Activated CD4-positive, alpha-beta memory T cell treated with anti-CD3 and anti-CD28 coated beads for 36 hours (primary cell): ENCODE data around the gene CHD3. TPM values are rescaled to one million over a fixed set of nuclear protein-coding genes. Genes with fewer than 3 reads are reported as not detected.

Source experiments
- CTCF ChIA-PET: fragments of 350-600 bp; sonication (Branson Sonifier 250); formaldehyde crosslinking; loops from one replicate; lab custom pipeline; 2021; ENCODE audit warnings: antibody characterized with exemption, inconsistent platforms; lab: Charles Lee
- POLR2A ChIA-PET: fragments of 350-600 bp; sonication (Branson Sonifier 250); formaldehyde crosslinking; loops from one replicate; lab custom pipeline; 2021; ENCODE audit warnings: antibody characterized with exemption; lab: Charles Lee
- DNase-seq: peaks from one replicate; pipeline ENCODE4 v3.0.0-alpha.2; 2020
- H3K27ac Mint-ChIP-seq: one replicate; pipeline ENCODE4 v1.8.0; 2021; ENCODE audit warnings: mixed read lengths
- H3K27me3 Mint-ChIP-seq: one replicate; pipeline ENCODE4 v1.8.0; 2021; ENCODE audit warnings: mixed read lengths
- H3K36me3 Mint-ChIP-seq: one replicate; pipeline ENCODE4 v1.8.0; 2021; ENCODE audit warnings: mixed read lengths
- H3K4me1 Mint-ChIP-seq: one replicate; pipeline ENCODE4 v1.8.0; 2021; ENCODE audit warnings: low read depth, mixed read lengths
- H3K4me3 Mint-ChIP-seq: one replicate; pipeline ENCODE4 v1.8.0; 2021; ENCODE audit warnings: mild to moderate bottlenecking, mixed read lengths
- H3K9me3 Mint-ChIP-seq: one replicate; pipeline ENCODE4 v1.8.0; 2021; ENCODE audit warnings: mixed read lengths
- intact Hi-C: fragments of 100-400 bp; cut with micrococcal nuclease; formaldehyde crosslinking; loops from one replicate; pipeline ENCODE4 v1.15.1; 2023
- total RNA-seq, 2 experiments: library from RNA; stranded (reverse); gene quantifications; one replicate each; pipeline ENCODE4 v1.2.3, GENCODE V29; 2021

The CHD3 gene
- total RNA-seq, 2 experiments from 2014 or later, result 120 to 133 TPM

DNA sequence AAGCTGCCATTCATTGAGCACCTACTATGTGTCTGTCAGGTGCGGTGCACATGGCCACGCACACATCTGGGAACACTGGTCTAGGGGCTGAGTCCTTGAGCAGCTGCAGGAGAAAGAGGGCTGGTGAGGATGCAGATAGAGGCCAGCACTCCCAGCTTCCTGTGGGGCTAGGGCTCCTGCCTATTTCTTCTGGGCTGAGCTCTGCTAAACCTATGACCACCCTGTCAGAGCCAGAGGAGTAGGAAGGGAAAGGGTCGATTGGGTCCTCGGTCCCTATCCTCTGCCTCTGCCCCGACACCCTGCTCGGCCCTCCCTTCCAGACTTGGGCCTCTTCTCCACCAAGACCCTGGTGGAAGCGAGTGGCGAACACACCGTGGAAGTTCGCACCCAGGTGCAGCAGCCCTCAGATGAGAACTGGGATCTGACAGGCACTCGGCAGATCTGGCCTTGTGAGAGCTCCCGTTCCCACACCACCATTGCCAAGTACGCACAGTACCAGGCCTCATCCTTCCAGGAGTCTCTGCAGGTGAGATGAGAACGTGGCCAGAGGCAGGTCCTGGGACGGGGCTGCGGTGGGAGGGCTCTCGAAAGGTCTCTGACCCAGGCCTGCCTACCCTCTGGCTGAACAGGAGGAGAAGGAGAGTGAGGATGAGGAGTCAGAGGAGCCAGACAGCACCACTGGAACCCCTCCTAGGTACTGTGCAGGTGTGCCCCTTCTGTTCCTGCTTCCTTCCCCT is 37.7 kb upstream of the CHD3 start:
- ChIA-PET POLR2A (interaction anchor here (1.3 to 1.7 kb wide), 2 partner anchors 9 to 16 kb away, joined by 4 to 11 read pairs; no protein-coding TSS in a partner anchor), CTCF (interaction anchor here (0.6 to 3.2 kb wide), 13 partner anchors 10 to 223 kb away, joined by 3 to 49 read pairs (median 4); partner anchors contain the start of gene KDM6B)
- Mint-ChIP-seq H3K9me3 (no peaks in the 10 kb centered on the region), H3K36me3 (peaks cover 48% of the 10 kb centered on the region), H3K4me3 (peak overlapping the region; percentile 66), H3K27me3 (no peaks in the 10 kb centered on the region), H3K27ac (peak overlapping the region; percentile 54), H3K4me1 (peaks cover 59% of the 10 kb centered on the region)
- intact Hi-C loops, result loop anchor here (1.0 to 10.0 kb wide), 4 partner anchors 9 to 106 kb away; no protein-coding TSS in a partner anchor
- no peak for DNase-seq

DNA sequence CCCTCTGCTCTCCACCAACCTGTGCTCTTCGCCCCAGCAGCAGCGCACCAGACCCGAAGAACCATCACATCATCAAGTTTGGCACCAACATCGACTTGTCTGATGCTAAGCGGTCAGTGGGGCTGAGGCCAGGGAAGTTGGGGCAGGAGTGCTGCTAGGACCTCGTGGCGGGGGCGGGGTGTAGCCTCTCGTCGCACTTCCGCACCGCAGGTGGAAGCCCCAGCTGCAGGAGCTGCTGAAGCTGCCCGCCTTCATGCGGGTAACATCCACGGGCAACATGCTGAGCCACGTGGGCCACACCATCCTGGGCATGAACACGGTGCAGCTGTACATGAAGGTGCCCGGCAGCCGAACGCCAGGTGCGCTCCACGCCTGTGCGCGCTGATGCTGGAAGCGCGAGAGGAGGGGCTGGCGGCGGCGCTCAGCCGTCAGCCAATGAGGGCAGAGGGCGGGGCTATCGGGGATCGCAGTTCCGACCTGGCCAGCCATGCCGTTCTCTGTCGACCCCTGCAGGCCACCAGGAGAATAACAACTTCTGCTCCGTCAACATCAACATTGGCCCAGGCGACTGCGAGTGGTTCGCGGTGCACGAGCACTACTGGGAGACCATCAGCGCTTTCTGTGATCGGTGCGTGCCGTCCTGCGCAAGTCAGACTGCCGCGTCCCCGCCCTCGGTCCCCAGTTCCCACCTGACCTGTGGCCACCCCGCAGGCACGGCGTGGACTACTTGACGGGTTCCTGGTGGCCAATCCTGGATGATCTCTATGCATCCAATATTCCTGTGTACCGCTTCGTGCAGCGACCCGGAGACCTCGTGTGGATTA is 36.9 kb upstream of the CHD3 start:
- Mint-ChIP-seq H3K9me3 (no peaks in the 10 kb centered on the region), H3K27me3 (no peaks in the 10 kb centered on the region), H3K27ac (peak overlapping the region; percentile 49), H3K4me3 (peak overlapping the region; percentile 66), H3K4me1 (peaks cover 56% of the 10 kb centered on the region), H3K36me3 (peaks cover 45% of the 10 kb centered on the region)
- ChIA-PET CTCF (interaction anchor here (0.6 to 3.2 kb wide), 11 partner anchors 11 to 222 kb away, joined by 3 to 49 read pairs (median 4); partner anchors contain the start of gene KDM6B), POLR2A (interaction anchor here (1.7 kb wide), 1 partner anchor 16 kb away, joined by 11 read pairs; no protein-coding TSS in a partner anchor)
- peak; percentile 95 for DNase-seq
- intact Hi-C loops, result loop anchor here (1.0 to 10.0 kb wide), 4 partner anchors 9 to 107 kb away; no protein-coding TSS in a partner anchor

DNA sequence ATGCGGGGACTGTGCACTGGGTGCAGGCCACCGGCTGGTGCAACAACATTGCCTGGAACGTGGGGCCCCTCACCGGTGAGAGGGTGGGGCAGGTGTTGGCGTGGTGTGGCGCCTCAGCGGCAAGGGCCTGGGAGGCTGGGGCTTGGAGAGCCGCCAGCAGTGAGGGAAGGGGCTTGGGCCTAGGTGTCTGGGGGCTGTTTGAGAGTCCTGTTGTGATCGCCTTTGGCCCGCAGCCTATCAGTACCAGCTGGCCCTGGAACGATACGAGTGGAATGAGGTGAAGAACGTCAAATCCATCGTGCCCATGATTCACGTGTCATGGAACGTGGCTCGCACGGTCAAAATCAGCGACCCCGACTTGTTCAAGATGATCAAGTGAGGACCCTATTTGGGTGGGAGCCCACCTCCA is 36.3 kb upstream of the CHD3 start:
- peak overlapping the region; percentile 51 for H3K27ac Mint-ChIP-seq
- POLR2A ChIA-PET, result interaction anchor here (1.6 kb wide), 1 partner anchor 9 kb away, joined by 3 read pairs; no protein-coding TSS in a partner anchor

DNA sequence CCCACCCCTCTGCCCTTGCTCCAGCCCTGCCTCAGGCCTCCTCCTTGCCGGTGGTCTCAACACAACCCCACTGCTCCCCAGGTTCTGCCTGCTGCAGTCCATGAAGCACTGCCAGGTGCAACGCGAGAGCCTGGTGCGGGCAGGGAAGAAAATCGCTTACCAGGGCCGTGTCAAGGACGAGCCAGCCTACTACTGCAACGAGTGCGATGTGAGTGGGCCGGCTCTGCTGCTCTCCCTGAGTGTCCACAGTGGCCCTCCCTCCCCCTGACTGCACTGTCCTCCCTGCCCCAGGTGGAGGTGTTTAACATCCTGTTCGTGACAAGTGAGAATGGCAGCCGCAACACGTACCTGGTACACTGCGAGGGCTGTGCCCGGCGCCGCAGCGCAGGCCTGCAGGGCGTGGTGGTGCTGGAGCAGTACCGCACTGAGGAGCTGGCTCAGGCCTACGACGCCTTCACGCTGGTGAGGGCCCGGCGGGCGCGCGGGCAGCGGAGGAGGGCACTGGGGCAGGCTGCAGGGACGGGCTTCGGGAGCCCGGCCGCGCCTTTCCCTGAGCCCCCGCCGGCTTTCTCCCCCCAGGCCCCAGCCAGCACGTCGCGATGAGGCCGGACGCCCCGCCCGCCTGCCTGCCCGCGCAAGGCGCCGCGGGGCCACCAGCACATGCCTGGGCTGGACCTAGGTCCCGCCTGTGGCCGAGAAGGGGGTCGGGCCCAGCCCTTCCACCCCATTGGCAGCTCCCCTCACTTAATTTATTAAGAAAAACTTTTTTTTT is 35.5 kb upstream of the CHD3 start:
- Mint-ChIP-seq H3K27ac (no peak overlapping the region), H3K4me1 (peaks cover 52% of the 10 kb centered on the region), H3K4me3 (no peak overlapping the region), H3K36me3 (peaks cover 40% of the 10 kb centered on the region), H3K9me3 (no peaks in the 10 kb centered on the region), H3K27me3 (no peaks in the 10 kb centered on the region)
- no peak for DNase-seq
- POLR2A ChIA-PET, result interaction anchor here (0.6 to 1.6 kb wide), 3 partner anchors 10 to 407 kb away, joined by 3 to 4 read pairs (median 3); no protein-coding TSS in a partner anchor
- intact Hi-C loops, result loop anchor here (10.0 kb wide), 1 partner anchor 108 kb away; no protein-coding TSS in a partner anchor
- CTCF ChIA-PET, result interaction anchor here (1.4 kb wide), 1 partner anchor 18 kb away, joined by 4 read pairs; no protein-coding TSS in a partner anchor

More for the DNA sequence above, 36.3 kb upstream of the CHD3 start:
- Mint-ChIP-seq H3K4me3 (no peak overlapping the region), H3K36me3 (peaks cover 40% of the 10 kb centered on the region), H3K9me3 (no peaks in the 10 kb centered on the region), H3K27me3 (no peaks in the 10 kb centered on the region), H3K4me1 (peaks cover 53% of the 10 kb centered on the region)
- CTCF ChIA-PET, result interaction anchor here (1.3 to 3.2 kb wide), 3 partner anchors 15 to 19 kb away, joined by 3 to 49 read pairs (median 4); partner anchors contain the start of gene KDM6B
- intact Hi-C loops, result loop anchor here (10.0 kb wide), 1 partner anchor 107 kb away; no protein-coding TSS in a partner anchor
- no peak for DNase-seq

DNA sequence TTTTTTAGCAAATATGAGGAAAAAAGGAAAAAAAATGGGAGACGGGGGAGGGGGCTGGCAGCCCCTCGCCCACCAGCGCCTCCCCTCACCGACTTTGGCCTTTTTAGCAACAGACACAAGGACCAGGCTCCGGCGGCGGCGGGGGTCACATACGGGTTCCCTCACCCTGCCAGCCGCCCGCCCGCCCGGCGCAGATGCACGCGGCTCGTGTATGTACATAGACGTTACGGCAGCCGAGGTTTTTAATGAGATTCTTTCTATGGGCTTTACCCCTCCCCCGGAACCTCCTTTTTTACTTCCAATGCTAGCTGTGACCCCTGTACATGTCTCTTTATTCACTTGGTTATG is 34.9 kb upstream of the CHD3 start:
- H3K27ac Mint-ChIP-seq, result no peak overlapping the region
- no peak for DNase-seq
- intact Hi-C loops, result loop anchor here (10.0 kb wide), 1 partner anchor 109 kb away; no protein-coding TSS in a partner anchor

DNA sequence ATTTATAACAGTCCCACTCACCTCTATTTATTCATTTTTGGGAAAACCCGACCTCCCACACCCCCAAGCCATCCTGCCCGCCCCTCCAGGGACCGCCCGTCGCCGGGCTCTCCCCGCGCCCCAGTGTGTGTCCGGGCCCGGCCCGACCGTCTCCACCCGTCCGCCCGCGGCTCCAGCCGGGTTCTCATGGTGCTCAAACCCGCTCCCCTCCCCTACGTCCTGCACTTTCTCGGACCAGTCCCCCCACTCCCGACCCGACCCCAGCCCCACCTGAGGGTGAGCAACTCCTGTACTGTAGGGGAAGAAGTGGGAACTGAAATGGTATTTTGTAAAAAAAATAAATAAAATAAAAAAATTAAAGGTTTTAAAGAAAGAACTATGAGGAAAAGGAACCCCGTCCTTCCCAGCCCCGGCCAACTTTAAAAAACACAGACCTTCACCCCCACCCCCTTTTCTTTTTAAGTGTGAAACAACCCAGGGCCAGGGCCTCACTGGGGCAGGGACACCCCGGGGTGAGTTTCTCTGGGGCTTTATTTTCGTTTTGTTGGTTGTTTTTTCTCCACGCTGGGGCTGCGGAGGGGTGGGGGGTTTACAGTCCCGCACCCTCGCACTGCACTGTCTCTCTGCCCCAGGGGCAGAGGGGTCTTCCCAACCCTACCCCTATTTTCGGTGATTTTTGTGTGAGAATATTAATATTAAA is 34.4 kb upstream of the CHD3 start:
- Mint-ChIP-seq H3K36me3 (peaks cover 35% of the 10 kb centered on the region), H3K4me3 (no peak overlapping the region), H3K9me3 (no peaks in the 10 kb centered on the region), H3K27ac (no peak overlapping the region), H3K27me3 (no peaks in the 10 kb centered on the region), H3K4me1 (peaks cover 46% of the 10 kb centered on the region)
- no peak for DNase-seq
- ChIA-PET POLR2A (interaction anchor here (1.0 kb wide), 1 partner anchor 12 kb away, joined by 4 read pairs; no protein-coding TSS in a partner anchor), CTCF (no interaction called here)
- intact Hi-C loops, result loop anchor here (10.0 kb wide), 1 partner anchor 109 kb away; no protein-coding TSS in a partner anchor

More for the DNA sequence above, 34.9 kb upstream of the CHD3 start:
- Mint-ChIP-seq H3K27me3 (no peaks in the 10 kb centered on the region), H3K4me3 (no peak overlapping the region), H3K9me3 (no peaks in the 10 kb centered on the region), H3K36me3 (peaks cover 39% of the 10 kb centered on the region), H3K4me1 (peaks cover 49% of the 10 kb centered on the region)
- ChIA-PET POLR2A (interaction anchor here (0.6 to 1.6 kb wide), 3 partner anchors 10 to 408 kb away, joined by 3 to 4 read pairs (median 3); no protein-coding TSS in a partner anchor), CTCF (interaction anchor here (1.4 kb wide), 1 partner anchor 18 kb away, joined by 4 read pairs; no protein-coding TSS in a partner anchor)

DNA sequence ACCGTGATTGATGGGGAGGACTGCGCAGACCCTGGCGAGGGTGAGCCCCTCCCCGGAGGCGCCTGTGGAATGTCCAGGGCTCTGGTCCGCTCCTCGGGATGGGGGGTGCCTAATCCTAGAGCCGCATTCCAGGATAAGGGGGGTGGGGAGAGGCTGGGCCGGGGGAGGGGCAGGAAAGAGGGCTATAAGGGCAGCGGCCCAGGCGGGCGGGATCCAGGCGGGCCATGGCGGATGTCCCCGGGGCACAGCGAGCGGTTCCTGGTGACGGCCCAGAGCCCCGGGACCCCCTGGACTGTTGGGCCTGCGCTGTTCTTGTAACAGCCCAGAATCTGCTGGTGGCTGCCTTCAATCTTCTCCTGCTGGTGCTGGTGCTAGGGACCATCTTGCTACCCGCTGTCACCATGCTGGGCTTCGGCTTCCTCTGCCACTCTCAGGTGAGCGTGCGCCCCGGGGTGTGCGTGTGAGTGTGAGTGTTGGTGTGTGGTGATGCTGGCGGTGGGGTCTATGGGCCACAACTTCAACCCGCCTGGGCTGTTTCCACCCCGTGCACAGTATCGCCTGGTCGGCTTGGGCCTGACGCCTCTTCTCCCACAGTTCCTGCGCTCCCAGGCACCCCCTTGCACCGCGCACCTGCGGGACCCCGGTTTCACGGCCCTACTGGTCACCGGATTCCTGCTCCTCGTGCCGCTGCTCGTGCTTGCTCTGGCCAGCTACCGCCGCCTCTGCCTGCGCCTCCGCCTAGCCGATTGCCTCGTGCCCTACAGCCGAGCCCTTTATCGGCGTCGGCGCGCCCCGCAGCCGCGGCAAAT is 33.5 kb upstream of the CHD3 start, which contains the start of gene TMEM88:
Gene TMEM88, plus strand, starts transcription at position 216 of the 809 bp plus-strand sequence. Its CDS starts 9 bp downstream, at position 225.
- Mint-ChIP-seq H3K27me3 (no peaks in the 10 kb centered on the region), H3K27ac (no peak within 1 kb of the TSS), H3K4me3 (no peak within 1 kb of the TSS), H3K9me3 (no peaks in the 10 kb centered on the region), H3K4me1 (peaks cover 44% of the 10 kb centered on the region), H3K36me3 (peaks cover 30% of the 10 kb centered on the region)
- POLR2A ChIA-PET, result interaction anchor here (0.7 to 1.0 kb wide), 2 partner anchors 18 to 136 kb away, joined by 3 read pairs; no protein-coding TSS in a partner anchor
- DNase-seq, result peak; percentile 11
- intact Hi-C loops, result loop anchor here (10.0 kb wide), 1 partner anchor 110 kb away; no protein-coding TSS in a partner anchor
- CTCF ChIA-PET, result interaction anchor here (1.0 to 2.6 kb wide), 2 partner anchors 10 to 20 kb away, joined by 3 to 32 read pairs; no protein-coding TSS in a partner anchor

DNA sequence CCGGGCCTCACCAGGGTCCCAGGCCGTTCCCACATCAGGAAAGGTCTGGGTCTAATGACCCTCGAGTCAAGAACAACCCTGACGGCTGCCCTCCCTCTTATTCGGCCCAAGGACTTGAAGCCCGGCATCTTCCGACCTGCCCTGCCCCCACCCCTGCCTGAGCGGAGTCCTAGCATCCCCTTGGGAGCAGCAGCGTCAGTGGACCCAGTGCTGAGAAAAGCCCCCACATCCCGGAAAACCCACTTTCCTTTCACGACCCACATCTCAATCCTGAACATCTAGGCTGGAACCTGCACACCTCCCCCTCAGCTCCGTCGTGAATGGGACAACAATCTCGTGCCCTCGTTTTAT is 33.0 kb upstream of the CHD3 start:
- intact Hi-C loops, result loop anchor here (2.0 to 10.0 kb wide), 3 partner anchors 57 to 133 kb away; no protein-coding TSS in a partner anchor
- no peak for DNase-seq
- Mint-ChIP-seq H3K27ac (no peak overlapping the region), H3K4me1 (peaks cover 38% of the 10 kb centered on the region), H3K4me3 (no peak overlapping the region), H3K27me3 (no peaks in the 10 kb centered on the region), H3K36me3 (peaks cover 28% of the 10 kb centered on the region), H3K9me3 (no peaks in the 10 kb centered on the region)
- ChIA-PET POLR2A (interaction anchor here (0.7 to 2.3 kb wide), 4 partner anchors 11 to 135 kb away, joined by 3 to 20 read pairs (median 11); no protein-coding TSS in a partner anchor), CTCF (interaction anchor here (1.0 to 2.6 kb wide), 2 partner anchors 11 to 20 kb away, joined by 3 to 32 read pairs; no protein-coding TSS in a partner anchor)

DNA sequence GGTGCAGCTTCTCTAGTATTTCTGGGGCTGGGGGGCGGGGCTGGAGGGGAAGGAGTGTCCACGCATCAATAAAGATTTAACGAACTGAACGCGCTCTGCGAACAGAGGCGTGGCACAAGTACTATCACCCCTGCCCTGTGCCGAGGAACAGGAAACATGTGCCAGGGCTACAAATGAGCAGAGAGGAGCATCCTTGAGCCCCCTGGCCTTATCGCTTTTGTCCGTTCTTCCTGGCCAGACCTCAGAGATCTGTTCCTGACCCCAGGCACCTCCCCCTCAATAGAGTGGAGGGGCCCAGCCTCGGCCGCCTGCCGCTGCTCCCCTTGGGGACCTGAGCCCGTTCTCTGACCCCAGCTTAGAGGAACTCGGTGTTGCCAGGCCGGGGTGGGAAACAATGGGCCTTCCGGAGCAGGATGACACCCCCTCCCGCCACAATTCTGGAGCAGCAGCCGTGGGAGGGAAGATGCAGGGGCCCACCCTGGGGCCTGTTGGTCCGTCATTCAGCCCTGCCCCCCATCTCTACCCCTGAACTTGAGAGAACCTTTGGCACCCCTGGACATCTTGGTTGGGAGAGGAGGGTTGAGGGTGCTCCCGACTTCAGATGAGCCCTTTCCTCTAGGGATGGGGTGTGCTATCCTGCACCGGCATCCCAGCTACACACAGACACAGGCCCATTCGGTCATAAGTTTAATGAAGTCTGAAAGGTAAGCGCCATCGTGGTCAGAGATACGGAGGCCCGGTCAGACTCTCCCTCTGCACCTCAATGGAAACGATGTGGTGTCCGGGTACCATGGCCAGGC is 32.4 kb upstream of the CHD3 start:
- Mint-ChIP-seq H3K4me3 (no peak overlapping the region), H3K36me3 (peaks cover 23% of the 10 kb centered on the region), H3K9me3 (no peaks in the 10 kb centered on the region), H3K27me3 (no peaks in the 10 kb centered on the region), H3K27ac (no peak overlapping the region), H3K4me1 (peaks cover 32% of the 10 kb centered on the region)
- intact Hi-C loops, result loop anchor here (2.0 to 10.0 kb wide), 3 partner anchors 57 to 133 kb away; no protein-coding TSS in a partner anchor
- CTCF ChIA-PET, result interaction anchor here (1.0 to 2.6 kb wide), 15 partner anchors 10 to 218 kb away, joined by 3 to 32 read pairs (median 6); partner anchors contain the start of genes CNTROB, RNF227 and TRAPPC1
- POLR2A ChIA-PET, result interaction anchor here (0.7 to 2.3 kb wide), 10 partner anchors 11 to 170 kb away, joined by 3 to 20 read pairs (median 6); partner anchors contain the start of genes KDM6B and RNF227
- peak; percentile 62 for DNase-seq
